Mucosa of rectum (tissue), 2 donors: ENCODE results near the gene CLUH.
"Not testable (repeated sequence)": the region's sequence is repeated elsewhere in the genome, so short reads cannot be mapped to it uniquely, and the experiment has no call there.

Experiments used
- H3K27ac ChIP-seq, 2 donors: one replicate each; pipeline ENCODE4 v1.7.0; 2013; ENCODE audit warnings: inconsistent platforms in 2 of 2, low read depth in 2 of 2, low read length in 2 of 2
- H3K27me3 ChIP-seq, 2 donors: one replicate each; pipeline ENCODE4 v1.7.0; 2013; ENCODE audit warnings: low read length in 2 of 2; ENCODE audit not compliant: control insufficient read depth in 2 of 2, insufficient read depth in 2 of 2
- H3K36me3 ChIP-seq, 2 donors: one replicate each; pipeline ENCODE4 v1.7.0; 2013; ENCODE audit warnings: low read length in 2 of 2; ENCODE audit not compliant: control insufficient read depth in 2 of 2, insufficient read depth in 2 of 2
- H3K4me1 ChIP-seq, 2 donors: one replicate each; pipeline ENCODE4 v1.7.0; 2013; ENCODE audit warnings: low read length in 2 of 2, mild to moderate bottlenecking in 1 of 2; ENCODE audit not compliant: control insufficient read depth in 2 of 2, insufficient read depth in 2 of 2
- H3K4me3 ChIP-seq, 2 donors: one replicate each; pipeline ENCODE4 v1.7.0; 2013; ENCODE audit warnings: low read length in 2 of 2
- H3K9ac ChIP-seq, 2 donors: one replicate each; pipeline ENCODE4 v1.7.0; 2013; ENCODE audit warnings: low read length in 2 of 2, low read depth in 1 of 2, mild to moderate bottlenecking in 1 of 2
- H3K9me3 ChIP-seq, 2 donors: one replicate each; pipeline ENCODE4 v1.7.0; 2013; ENCODE audit warnings: low read length in 2 of 2; ENCODE audit not compliant: control insufficient read depth in 2 of 2
- donor health status: healthy.
- donor health status: Normal muscosa, but diverticular disease.

The CLUH gene

DNA sequence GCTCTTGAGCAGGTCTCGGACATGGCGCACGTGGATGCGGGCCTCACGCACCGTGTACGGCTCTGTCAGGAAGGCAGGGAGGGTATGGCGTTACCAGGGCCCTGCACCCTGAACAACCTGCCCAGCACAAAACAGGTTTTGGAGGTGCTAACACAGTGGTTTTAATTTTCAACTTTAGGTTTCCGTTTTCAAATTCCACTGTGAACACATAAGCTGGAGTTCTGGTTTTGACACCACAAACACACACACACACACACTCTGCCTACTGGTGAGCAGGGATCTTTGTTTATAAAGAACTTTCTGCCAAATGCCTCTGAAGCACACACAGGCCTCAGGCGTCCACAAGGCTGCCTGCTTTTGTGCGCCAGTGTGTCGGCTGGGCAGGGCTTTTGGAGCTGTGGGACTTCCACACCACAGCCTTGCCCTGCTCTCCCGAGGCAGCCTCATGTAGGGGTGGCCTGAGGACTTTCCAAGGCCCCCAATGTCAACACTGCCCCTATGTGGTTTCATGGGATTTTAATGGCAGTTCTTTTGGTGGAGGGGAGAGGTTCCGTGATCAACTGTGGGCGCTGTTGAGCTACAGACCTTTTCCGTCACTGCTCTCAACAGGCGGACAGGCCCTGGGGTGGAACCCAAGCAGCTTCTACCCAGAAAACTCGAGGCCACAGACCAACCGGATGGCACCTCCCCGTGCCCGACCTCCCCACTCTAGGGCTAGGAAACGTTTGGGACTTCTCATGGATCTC, 9.4 kb downstream of the CLUH start:
- peaks cover 53 to 55% of the 10 kb centered on the region in 2 donors for H3K36me3 ChIP-seq
- no peak overlapping the region for H3K4me3 ChIP-seq
- no peak overlapping the region for H3K27ac ChIP-seq
- no peaks in the 10 kb centered on the region for H3K4me1 ChIP-seq
- H3K9ac ChIP-seq = no peak overlapping the region
- no peaks in the 10 kb centered on the region for H3K27me3 ChIP-seq
- H3K9me3 ChIP-seq = no peaks in the 10 kb centered on the region

- Histone ChIP-seq H3K9ac (no peak overlapping the region), H3K9me3 (no peaks in the 10 kb centered on the region), H3K36me3 (peaks cover 59 to 61% of the 10 kb centered on the region in 2 donors), H3K4me3 (no peak overlapping the region), H3K4me1 (no peaks in the 10 kb centered on the region), H3K27ac (no peak overlapping the region), H3K27me3 (no peaks in the 10 kb centered on the region)
Measured at GRCh38 chr17:2701161-2701995, 10.2 kb downstream of the CLUH start.

- H3K9ac ChIP-seq = no peak overlapping the region
- H3K4me1 ChIP-seq = no peaks in the 10 kb centered on the region
- no peak overlapping the region for H3K4me3 ChIP-seq
- no peaks in the 10 kb centered on the region for H3K27me3 ChIP-seq
- H3K36me3 ChIP-seq = peaks cover 62 to 68% of the 10 kb centered on the region in 2 donors
- H3K9me3 ChIP-seq = no peaks in the 10 kb centered on the region
- no peak overlapping the region for H3K27ac ChIP-seq
Measured at GRCh38 chr17:2700491-2701141, 10.9 kb downstream of the CLUH start.

GRCh38 chr17:2700030-2700490, 11.5 kb downstream of the CLUH start:
- Histone ChIP-seq H3K4me3 (no peak overlapping the region), H3K36me3 (peaks cover 66 to 71% of the 10 kb centered on the region in 2 donors)

DNA sequence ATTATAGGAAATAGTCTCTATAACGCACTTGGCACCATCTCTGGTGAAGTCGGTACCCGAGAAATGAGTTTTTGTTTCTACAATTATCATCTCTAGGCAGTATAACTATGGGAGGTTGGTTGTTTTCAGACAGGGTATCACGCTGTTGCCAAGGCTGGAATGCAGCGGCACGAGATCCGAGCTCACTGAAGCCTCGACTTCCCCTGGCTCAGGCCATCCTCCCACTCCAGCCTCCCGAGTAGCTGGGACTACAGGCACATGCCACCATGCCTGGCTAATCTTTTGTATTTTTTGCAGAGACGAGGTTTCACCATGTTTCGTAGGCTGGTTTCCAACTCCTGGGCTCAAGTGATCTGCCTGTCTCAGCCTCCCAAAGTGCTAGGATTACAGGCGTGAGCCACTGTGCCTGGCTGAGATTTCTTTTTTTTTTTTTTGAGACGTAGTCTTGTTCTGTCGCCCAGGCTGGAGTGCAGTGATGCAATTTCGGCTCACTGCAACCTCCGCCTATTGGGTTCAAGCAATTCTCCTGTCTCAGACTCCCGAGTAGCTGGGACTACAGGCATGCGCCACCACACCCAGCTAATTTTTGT, 12.3 kb downstream of the CLUH start:
- not testable (repeated sequence) for H3K4me3 ChIP-seq, H3K4me1 ChIP-seq, H3K9me3 ChIP-seq, H3K27ac ChIP-seq, H3K27me3 ChIP-seq, H3K9ac ChIP-seq
- H3K36me3 ChIP-seq = peaks cover 69 to 74% of the 10 kb centered on the region in 2 donors

More at GRCh38 chr17:2700030-2700490, 11.5 kb downstream of the CLUH start:
- no peak overlapping the region for H3K9ac ChIP-seq
- no peak overlapping the region for H3K27ac ChIP-seq
- no peaks in the 10 kb centered on the region for H3K27me3 ChIP-seq
- H3K4me1 ChIP-seq = no peaks in the 10 kb centered on the region
- H3K9me3 ChIP-seq = no peaks in the 10 kb centered on the region

DNA sequence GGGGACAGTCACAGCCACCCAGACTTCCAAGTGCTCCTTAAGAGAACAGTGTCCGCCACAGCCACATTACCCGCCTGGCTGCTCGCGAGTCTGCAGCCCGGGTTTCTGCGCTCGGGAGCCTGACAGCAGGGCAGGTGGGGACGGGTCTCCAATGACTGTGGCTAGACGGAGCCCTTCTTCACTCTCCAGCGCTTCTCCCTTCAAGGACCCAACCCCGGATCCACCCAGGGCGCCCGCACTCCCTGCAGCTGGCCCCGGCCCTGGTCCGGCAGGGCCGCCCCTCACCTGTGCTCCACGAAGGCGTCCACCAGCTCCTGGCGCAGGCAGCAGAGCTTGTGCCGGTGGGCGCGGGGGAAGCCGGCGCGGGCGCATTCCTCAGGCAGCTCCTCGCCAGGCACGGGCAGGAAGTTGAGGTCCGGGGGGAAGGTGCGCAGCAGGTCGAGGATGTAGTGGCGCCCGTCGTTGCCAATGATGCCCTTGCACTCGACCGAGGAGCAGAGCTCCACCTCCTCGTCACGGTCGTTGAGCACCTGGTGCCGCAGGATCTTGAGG, 13.9 kb downstream of the CLUH start:
- H3K4me1 ChIP-seq = no peaks in the 10 kb centered on the region

GRCh38 chr17:2695961-2696760, 15.4 kb downstream of the CLUH start:
- no peaks in the 10 kb centered on the region for H3K9me3 ChIP-seq
- no peak overlapping the region for H3K9ac ChIP-seq

More for the DNA sequence above, 13.9 kb downstream of the CLUH start:
- H3K9ac ChIP-seq = no peak overlapping the region
- H3K4me3 ChIP-seq = no peak overlapping the region
- H3K27me3 ChIP-seq = no peaks in the 10 kb centered on the region
- no peak overlapping the region for H3K27ac ChIP-seq
- H3K36me3 ChIP-seq = peaks cover 69 to 72% of the 10 kb centered on the region in 2 donors
- no peaks in the 10 kb centered on the region for H3K9me3 ChIP-seq

GRCh38 chr17:2695243-2695960, 16.2 kb downstream of the CLUH start:
- Histone ChIP-seq H3K9me3 (no peaks in the 10 kb centered on the region), H3K27ac (no peak overlapping the region), H3K36me3 (peaks cover 61 to 64% of the 10 kb centered on the region in 2 donors), H3K9ac (no peak overlapping the region), H3K4me3 (no peak overlapping the region), H3K4me1 (no peaks in the 10 kb centered on the region), H3K27me3 (no peaks in the 10 kb centered on the region)

More at GRCh38 chr17:2695961-2696760, 15.4 kb downstream of the CLUH start:
- Histone ChIP-seq H3K27ac (no peak overlapping the region), H3K4me3 (no peak overlapping the region), H3K4me1 (no peaks in the 10 kb centered on the region), H3K27me3 (no peaks in the 10 kb centered on the region), H3K36me3 (peaks cover 63 to 65% of the 10 kb centered on the region in 2 donors)
